ENCODE measurements around the gene GPC5.
A peak's percentile ranks its signal among the peaks of the same experiment; 100 is the strongest.

Gene GPC5

DNA sequence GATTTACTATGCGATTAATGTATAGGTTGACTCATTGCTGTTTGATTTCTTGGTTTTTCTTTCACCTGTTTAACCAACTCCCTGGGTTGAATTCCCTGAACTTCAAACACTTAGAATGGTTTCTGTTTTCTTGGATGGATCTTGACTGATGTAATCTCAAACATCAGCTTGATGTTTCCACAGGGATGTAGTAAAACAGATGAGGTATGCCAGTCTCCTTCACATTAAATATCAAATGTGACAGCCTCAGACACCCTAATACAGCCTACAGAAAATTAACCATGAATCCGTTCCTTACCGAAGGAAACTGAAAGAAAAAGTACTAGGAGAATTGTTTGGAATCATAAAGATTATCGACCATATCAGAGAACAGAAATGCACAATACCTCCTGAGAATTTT is 631.2 kb downstream of the GPC5 start:
- TF ChIP-seq, protein P1, sequence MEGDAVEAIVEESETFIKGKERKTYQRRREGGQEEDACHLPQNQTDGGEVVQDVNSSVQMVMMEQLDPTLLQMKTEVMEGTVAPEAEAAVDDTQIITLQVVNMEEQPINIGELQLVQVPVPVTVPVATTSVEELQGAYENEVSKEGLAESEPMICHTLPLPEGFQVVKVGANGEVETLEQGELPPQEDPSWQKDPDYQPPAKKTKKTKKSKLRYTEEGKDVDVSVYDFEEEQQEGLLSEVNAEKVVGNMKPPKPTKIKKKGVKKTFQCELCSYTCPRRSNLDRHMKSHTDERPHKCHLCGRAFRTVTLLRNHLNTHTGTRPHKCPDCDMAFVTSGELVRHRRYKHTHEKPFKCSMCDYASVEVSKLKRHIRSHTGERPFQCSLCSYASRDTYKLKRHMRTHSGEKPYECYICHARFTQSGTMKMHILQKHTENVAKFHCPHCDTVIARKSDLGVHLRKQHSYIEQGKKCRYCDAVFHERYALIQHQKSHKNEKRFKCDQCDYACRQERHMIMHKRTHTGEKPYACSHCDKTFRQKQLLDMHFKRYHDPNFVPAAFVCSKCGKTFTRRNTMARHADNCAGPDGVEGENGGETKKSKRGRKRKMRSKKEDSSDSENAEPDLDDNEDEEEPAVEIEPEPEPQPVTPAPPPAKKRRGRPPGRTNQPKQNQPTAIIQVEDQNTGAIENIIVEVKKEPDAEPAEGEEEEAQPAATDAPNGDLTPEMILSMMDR (conservative IDR thresholded peaks at IDR 0.05) = no peak

DNA sequence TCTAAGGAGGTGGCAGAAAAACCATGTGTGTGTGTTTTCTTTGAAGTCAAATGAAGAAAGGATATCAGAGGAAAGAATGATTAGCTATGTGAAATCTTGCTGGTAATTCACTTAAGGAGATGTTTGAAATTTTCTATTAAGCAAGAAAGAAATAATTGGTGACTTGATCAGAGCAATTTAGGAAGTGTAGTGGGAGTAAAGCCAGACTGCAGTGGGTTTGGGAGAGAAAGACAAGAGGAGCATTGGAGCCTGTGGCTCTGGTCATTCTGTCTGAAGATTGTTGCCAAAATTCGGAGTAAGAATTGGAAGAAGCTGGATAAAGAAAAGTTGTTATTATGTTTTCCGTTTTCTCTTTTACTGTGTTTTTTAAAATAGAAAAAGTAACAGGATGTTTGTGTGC is 640.5 kb downstream of the GPC5 start:
- TF ChIP-seq, protein P1 (conservative IDR thresholded peaks at IDR 0.05) = no peak
- no peak overlapping the region for H3K27ac ChIP-seq

More for the DNA sequence above, 631.2 kb downstream of the GPC5 start:
- no peak overlapping the region for H3K27ac ChIP-seq

GRCh38 chr13:92042522-92042921 is 644.1 kb downstream of the GPC5 start:
- TF ChIP-seq, protein P1 (conservative IDR thresholded peaks at IDR 0.05) = no peak
- no peak overlapping the region for H3K27ac ChIP-seq

DNA sequence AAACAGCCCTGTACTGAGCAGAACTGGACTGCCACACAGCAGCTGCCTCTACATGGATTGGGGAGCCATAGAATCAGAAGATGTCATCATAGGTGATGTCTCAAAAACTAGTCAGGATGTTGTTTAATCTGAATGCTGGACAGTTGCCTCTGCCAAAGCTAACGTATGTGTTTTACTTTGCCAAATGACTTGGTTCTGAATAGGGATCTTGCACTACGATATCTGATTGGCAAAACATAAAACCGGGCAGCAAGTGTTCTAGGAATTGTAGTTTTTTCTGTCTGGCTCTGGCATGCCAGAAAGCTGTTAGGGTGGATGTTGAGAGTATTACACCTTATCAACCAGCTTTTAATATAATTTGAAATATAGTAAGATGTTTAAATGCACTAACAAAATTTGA is 645.9 kb downstream of the GPC5 start:
- H3K27ac ChIP-seq = no peak overlapping the region
- TF ChIP-seq, protein P1 (conservative IDR thresholded peaks at IDR 0.05) = peak; percentile 30

GRCh38 chr13:92054389-92054788 is 656.0 kb downstream of the GPC5 start:
- H3K27ac ChIP-seq = no peak overlapping the region
- TF ChIP-seq, protein P1 (conservative IDR thresholded peaks at IDR 0.05) = no peak

- TF ChIP-seq, protein P1 (conservative IDR thresholded peaks at IDR 0.05) = peak; percentile 76
- no peak overlapping the region for H3K27ac ChIP-seq
Measured at GRCh38 chr13:92074658-92075057, 676.2 kb downstream of the GPC5 start.

DNA sequence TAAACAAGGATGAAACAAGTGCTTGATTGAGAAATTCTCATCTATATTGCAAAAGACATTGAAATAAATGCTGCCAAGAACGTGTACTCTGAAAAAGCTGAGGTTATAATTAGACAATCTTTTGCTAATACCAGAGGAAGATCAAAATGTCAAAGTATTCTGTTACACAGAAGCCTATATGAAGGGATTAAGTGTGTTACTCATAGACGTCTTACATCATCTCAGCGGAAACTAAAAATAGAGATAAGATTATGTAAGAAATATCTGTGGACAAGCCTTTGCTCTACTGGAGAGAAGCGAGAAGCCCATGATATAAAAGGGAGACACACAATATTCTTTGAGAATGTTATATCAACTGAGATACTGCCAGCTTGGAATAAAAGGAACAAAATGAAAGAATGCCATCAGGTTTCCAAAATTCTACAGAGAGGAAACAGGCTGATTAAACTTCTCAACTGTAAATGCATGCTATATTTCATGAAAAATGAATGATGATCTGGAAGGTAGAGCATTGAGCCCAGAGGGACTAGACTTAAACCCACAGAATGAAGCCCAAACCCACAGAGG is 699.0 kb downstream of the GPC5 start:
- H3K27ac ChIP-seq = no peak overlapping the region

More for the DNA sequence above, 699.0 kb downstream of the GPC5 start:
- TF ChIP-seq, protein P1 (conservative IDR thresholded peaks at IDR 0.05) = no peak
